Vagina (tissue), 2 donors: Measurements from ENCODE around the gene CCHCR1.

ENCODE experiments used
- POLR2A ChIP-seq, 2 donors: fragments of 450-650 bp; IDR thresholded peaks; one replicate each; pipeline ENCODE4 v1.6.1; 2017; ENCODE audit warnings: antibody characterized with exemption in 2 of 2, mild to moderate bottlenecking in 2 of 2, moderate library complexity in 2 of 2
- TF ChIP-seq, protein P1 (sequence below), 3 experiments: fragments of 450-650 bp in 2 of 3; fragments of 200-600 bp in 1 of 3; sonication (generic) in 1 of 3; IDR thresholded peaks; one replicate each; pipeline ENCODE4 v1.5.1; 2017 to 2019; ENCODE audit warnings: antibody characterized with exemption in 3 of 3, mild to moderate bottlenecking in 2 of 3, moderate library complexity in 2 of 3

DNA sequence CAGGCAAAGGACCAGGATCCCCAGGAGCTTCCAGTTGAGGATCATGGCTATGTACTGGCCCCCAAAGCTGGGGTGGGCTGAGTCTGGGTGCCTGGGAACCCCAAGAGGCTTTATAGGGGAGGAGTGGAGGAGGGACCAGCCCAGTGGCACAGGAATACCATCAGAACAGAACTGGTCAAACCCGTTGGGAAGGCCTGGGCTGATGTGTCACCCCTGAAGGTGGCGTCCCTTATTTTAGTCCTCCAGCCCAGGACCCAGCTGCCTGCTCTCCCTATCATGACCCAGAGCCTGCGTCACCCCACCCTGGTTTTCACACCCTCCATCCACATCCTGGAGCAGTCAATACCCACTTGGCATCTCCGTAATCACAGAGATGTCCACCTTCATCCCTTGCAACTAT lies 18.6 kb downstream of the CCHCR1 start, which contains the start of gene PSORS1C2:
- TF ChIP-seq, protein P1, sequence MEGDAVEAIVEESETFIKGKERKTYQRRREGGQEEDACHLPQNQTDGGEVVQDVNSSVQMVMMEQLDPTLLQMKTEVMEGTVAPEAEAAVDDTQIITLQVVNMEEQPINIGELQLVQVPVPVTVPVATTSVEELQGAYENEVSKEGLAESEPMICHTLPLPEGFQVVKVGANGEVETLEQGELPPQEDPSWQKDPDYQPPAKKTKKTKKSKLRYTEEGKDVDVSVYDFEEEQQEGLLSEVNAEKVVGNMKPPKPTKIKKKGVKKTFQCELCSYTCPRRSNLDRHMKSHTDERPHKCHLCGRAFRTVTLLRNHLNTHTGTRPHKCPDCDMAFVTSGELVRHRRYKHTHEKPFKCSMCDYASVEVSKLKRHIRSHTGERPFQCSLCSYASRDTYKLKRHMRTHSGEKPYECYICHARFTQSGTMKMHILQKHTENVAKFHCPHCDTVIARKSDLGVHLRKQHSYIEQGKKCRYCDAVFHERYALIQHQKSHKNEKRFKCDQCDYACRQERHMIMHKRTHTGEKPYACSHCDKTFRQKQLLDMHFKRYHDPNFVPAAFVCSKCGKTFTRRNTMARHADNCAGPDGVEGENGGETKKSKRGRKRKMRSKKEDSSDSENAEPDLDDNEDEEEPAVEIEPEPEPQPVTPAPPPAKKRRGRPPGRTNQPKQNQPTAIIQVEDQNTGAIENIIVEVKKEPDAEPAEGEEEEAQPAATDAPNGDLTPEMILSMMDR (IDR thresholded peaks at IDR 0.05): no peak
- TF ChIP-seq POLR2A (IDR thresholded peaks at IDR 0.05): no peak
